H1 (cell line): ENCODE data around the gene JPH2. TPM values are rescaled to one million over a fixed set of nuclear protein-coding genes. Genes with fewer than 3 reads are reported as not detected.

Source experiments
- CTCF ChIA-PET: fragments of 300-600 bp; sonication (Branson Sonifier 250); formaldehyde crosslinking; loops from one replicate; lab custom pipeline; 2021; ENCODE audit not compliant: partially characterized antibody; lab: Charles Lee
- POLR2A ChIA-PET: fragments of 300-600 bp; sonication (Branson Sonifier 250); formaldehyde crosslinking; loops from one replicate; lab custom pipeline; 2021; ENCODE audit warnings: inconsistent platforms; ENCODE audit not compliant: partially characterized antibody; lab: Charles Lee
- DNase-seq, 2 experiments: peaks; one replicate each; pipeline versions ENCODE4 v3.0.0 to v3.0.0-alpha.2; 2010 to 2022; ENCODE audit warnings: low spot score in 2 of 2, low read depth in 1 of 2, mixed read lengths in 1 of 2
- FAIRE-seq: peaks from 2 replicates; lab custom pipeline; 2011; peaks lifted over from hg19 to GRCh38; lab: Jason Lieb, UNC
- H2AFZ ChIP-seq: 2 replicates; pipeline ENCODE4 v1.8.1; 2012; ENCODE audit warnings: low read length, inconsistent platforms
- H2AK5ac ChIP-seq: 2 replicates; pipeline ENCODE4 v1.6.1; 2013; ENCODE audit warnings: low read depth, low read length
- H2BK120ac ChIP-seq: replicated peaks from 2 replicates; pipeline ENCODE3; 2013; ENCODE audit warnings: low read depth, low read length, inconsistent platforms
- H2BK12ac ChIP-seq: 2 replicates; pipeline ENCODE4 v1.6.1; 2013; ENCODE audit warnings: low read depth, low read length
- H2BK15ac ChIP-seq: 2 replicates; pipeline ENCODE4 v1.6.1; 2013; ENCODE audit warnings: low read length
- H2BK20ac ChIP-seq: 2 replicates; pipeline ENCODE4 v1.6.1; 2013; ENCODE audit warnings: low read length
- H2BK5ac ChIP-seq: 2 replicates; pipeline ENCODE4 v1.6.1; 2013; ENCODE audit warnings: low read depth, low read length
- H3K14ac ChIP-seq: 2 replicates; pipeline ENCODE4 v1.6.1; 2013; ENCODE audit warnings: inconsistent platforms; ENCODE audit not compliant: insufficient read length
- H3K18ac ChIP-seq: 2 replicates; pipeline ENCODE4 v1.6.1; 2013; ENCODE audit warnings: low read length; ENCODE audit errors: extremely low read depth
- H3K23ac ChIP-seq: 2 replicates; pipeline ENCODE4 v1.6.1; 2013; ENCODE audit warnings: inconsistent platforms; ENCODE audit not compliant: insufficient read length
- H3K23me2 ChIP-seq: 2 replicates; pipeline ENCODE4 v1.6.1; 2013; ENCODE audit warnings: low read depth, low read length
- H3K27ac ChIP-seq: 2 replicates; pipeline ENCODE4 v1.6.1; 2011; ENCODE audit warnings: low read depth, low read length, inconsistent platforms
- H3K27me3 ChIP-seq, 4 experiments: replicated peaks in 1 of 4; 1 replicate in 1 of 4; 2 replicates in 3 of 4; pipeline versions ENCODE4 v1.6.1 to v1.8.1; 2011 to 2013; ENCODE audit warnings: low read length in 3 of 4, mild to moderate bottlenecking in 3 of 4, inconsistent platforms in 2 of 4, mixed read lengths in 2 of 4, moderate library complexity in 1 of 4; ENCODE audit not compliant: control insufficient read depth in 3 of 4, insufficient read depth in 3 of 4; ENCODE audit errors: extremely low read depth in 1 of 4
- H3K36me3 ChIP-seq, 4 experiments: 2 replicates each; pipeline versions ENCODE4 v1.6.1 to v1.8.1; 2011 to 2013; ENCODE audit warnings: mild to moderate bottlenecking in 4 of 4, low read length in 3 of 4, moderate library complexity in 2 of 4, control low read depth in 1 of 4, inconsistent platforms in 1 of 4; ENCODE audit not compliant: insufficient read depth in 4 of 4, control insufficient read depth in 2 of 4
- H3K4ac ChIP-seq: replicated peaks from 2 replicates; pipeline ENCODE3; 2013; ENCODE audit warnings: low read length, low read depth, mixed read lengths, inconsistent platforms; ENCODE audit not compliant: insufficient read length
- H3K4me1 ChIP-seq, 4 experiments: replicated peaks in 1 of 4; 1 replicate in 1 of 4; 2 replicates in 3 of 4; pipeline versions ENCODE4 v1.6.1 to v1.8.1; 2011 to 2013; ENCODE audit warnings: low read length in 3 of 4, inconsistent platforms in 2 of 4, mixed read lengths in 1 of 4; ENCODE audit not compliant: insufficient read depth in 4 of 4, control insufficient read depth in 3 of 4
- H3K4me2 ChIP-seq, 2 experiments: 2 replicates each; pipeline versions ENCODE4 v1.6.1 to v1.8.1; 2011 to 2013; ENCODE audit warnings: low read depth in 2 of 2, low read length in 2 of 2, control low read depth in 1 of 2, inconsistent platforms in 1 of 2, mild to moderate bottlenecking in 1 of 2; ENCODE audit not compliant: insufficient read depth in 1 of 2
- H3K4me3 ChIP-seq, 4 experiments: fragments of 200-600, 300-600 bp in 1 of 4; sonication (generic), shearing (Covaris generic), sonication (Bioruptor Twin) in 1 of 4; 2 replicates each; pipeline versions ENCODE4 v1.5.1 to v1.8.1; 2011 to 2016; ENCODE audit warnings: low read length in 4 of 4, low read depth in 3 of 4, control low read depth in 2 of 4, inconsistent platforms in 2 of 4, mild to moderate bottlenecking in 2 of 4, mixed read lengths in 1 of 4, moderate library complexity in 1 of 4; ENCODE audit not compliant: insufficient read depth in 2 of 4; ENCODE audit errors: extremely low read depth in 1 of 4
- H3K56ac ChIP-seq: replicated peaks from 2 replicates; pipeline ENCODE3; 2013; ENCODE audit warnings: low read depth, mild to moderate bottlenecking, mixed read lengths, low read length, inconsistent platforms; ENCODE audit not compliant: insufficient read length
- H3K79me1 ChIP-seq: 2 replicates; pipeline ENCODE4 v1.6.1; 2013; ENCODE audit warnings: low read depth, low read length, control low read depth
- H3K79me2 ChIP-seq, 2 experiments: 2 replicates each; pipeline versions ENCODE4 v1.6.1 to v1.8.1; 2012 to 2013; ENCODE audit warnings: low read length in 2 of 2, mild to moderate bottlenecking in 2 of 2, inconsistent platforms in 1 of 2; ENCODE audit not compliant: insufficient read depth in 2 of 2, control insufficient read depth in 1 of 2
- H3K9ac ChIP-seq, 4 experiments: replicated peaks in 1 of 4; 1 replicate in 1 of 4; 2 replicates in 3 of 4; pipeline versions ENCODE4 v1.6.1 to v1.8.1; 2011 to 2013; ENCODE audit warnings: low read depth in 3 of 4, low read length in 3 of 4, control low read depth in 2 of 4, mild to moderate bottlenecking in 2 of 4, moderate library complexity in 2 of 4, inconsistent platforms in 1 of 4; ENCODE audit errors: extremely low read depth in 1 of 4
- H3K9me3 ChIP-seq, 2 experiments: 2 replicates each; pipeline versions ENCODE4 v1.6.1 to v1.8.1; 2012 to 2013; ENCODE audit warnings: mild to moderate bottlenecking in 2 of 2, moderate library complexity in 2 of 2, control low read depth in 1 of 2, inconsistent platforms in 1 of 2, low read depth in 1 of 2, low read length in 1 of 2, mixed read lengths in 1 of 2; ENCODE audit not compliant: insufficient read depth in 2 of 2
- H4K20me1 ChIP-seq, 2 experiments: replicated peaks in 1 of 2; 2 replicates each; pipeline versions ENCODE3 to v1.8.1; 2011 to 2013; ENCODE audit warnings: inconsistent platforms in 2 of 2, low read length in 2 of 2, mild to moderate bottlenecking in 1 of 2; ENCODE audit not compliant: insufficient read depth in 2 of 2, control insufficient read depth in 1 of 2
- H4K5ac ChIP-seq: 2 replicates; pipeline ENCODE4 v1.6.1; 2013; ENCODE audit warnings: low read length, low read depth, mixed read lengths, inconsistent platforms; ENCODE audit not compliant: insufficient read length
- H4K8ac ChIP-seq: 2 replicates; pipeline ENCODE4 v1.8.0; 2013; ENCODE audit warnings: mild to moderate bottlenecking, moderate library complexity, low read length, inconsistent platforms; ENCODE audit not compliant: insufficient read depth; ENCODE audit errors: extremely low read depth
- H4K91ac ChIP-seq: replicated peaks from 2 replicates; pipeline ENCODE3; 2013; ENCODE audit warnings: low read length, mixed read lengths, inconsistent platforms; ENCODE audit not compliant: insufficient read length
- ATF2 ChIP-seq: IDR thresholded peaks from 2 replicates; pipeline ENCODE4 v1.6.1; 2012; ENCODE audit warnings: low read length, inconsistent platforms
- MAFK ChIP-seq: IDR thresholded peaks from 2 replicates; pipeline ENCODE4 v1.6.1; 2012; ENCODE audit warnings: low read depth, mild to moderate bottlenecking, improper control_type of control experiment, low read length
- RFX5 ChIP-seq: IDR thresholded peaks from 2 replicates; pipeline ENCODE4 v1.6.1; 2011; ENCODE audit warnings: low read depth, low read length, improper control_type of control experiment, borderline replicate concordance
- WGBS, 2 experiments: shearing (Covaris generic) in 1 of 2; methylation state at CpG; one replicate each; pipeline versions ENCODE4 v1.1.6 to v1.1.7; 2013 to 2015; ENCODE audit warnings: low lambda C conversion rate in 2 of 2, mixed read lengths in 2 of 2, inconsistent platforms in 1 of 2, low coverage in 1 of 2, missing lambda C conversion rate in 1 of 2; ENCODE audit not compliant: insufficient replicate concordance in 2 of 2, insufficient coverage in 1 of 2, insufficient read length in 1 of 2; ENCODE audit errors: extremely low coverage in 1 of 2, missing lambda C conversion rate in 1 of 2; 5-methylcytosine and 5-hydroxymethylcytosine counted together
- polyA plus RNA-seq, 7 experiments: library from polyadenylated mRNA; depleted of rRNA in 3 of 7; stranded (reverse) in 5 of 7; unstranded in 2 of 7; fragments of >200 nt in 5 of 7; fragments of 200-250 nt in 2 of 7; gene quantifications; 1 replicate in 5 of 7; 2 replicates in 1 of 7; 4 replicates in 1 of 7; pipeline versions ENCODE4 v1.2.1 to v1.2.3, GENCODE V29; 2011 to 2013; ENCODE audit warnings: missing spikeins in 2 of 7, mixed read lengths in 2 of 7
- total RNA-seq: library from RNA; stranded (reverse); fragmentation: NEBNext Ultra II Directional; extraction: Animal tissue kit (Norgen Biotek cat#: 25700); gene quantifications from 2 replicates; pipeline ENCODE4 v1.2.1, GENCODE V29; 2021

JPH2 gene
- total and polyA plus RNA-seq, 2 of the 8 experiments (the other 6 are each of a cell fraction or from before 2014, with no cell fraction given), result 0.59 to 1.3 TPM

- H4K91ac ChIP-seq, result no peak overlapping the region
- FAIRE-seq (no peak), DNase-seq (peak in 1 of 2 experiments; percentile 37)
- H2BK15ac ChIP-seq, result no peak overlapping the region
- no peak overlapping the region for H3K4ac ChIP-seq
- H3K9me3 ChIP-seq, result no peaks in the 10 kb centered on the region
- no peak overlapping the region for H3K4me3 ChIP-seq
- H2AK5ac ChIP-seq, result no peak overlapping the region
- no peak overlapping the region for H2BK12ac ChIP-seq
- no peak overlapping the region for H2BK120ac ChIP-seq
- no peak overlapping the region for H2AFZ ChIP-seq
- no peak overlapping the region for H3K56ac ChIP-seq
- H3K14ac ChIP-seq, result no peak overlapping the region
- H3K23ac ChIP-seq, result no peak overlapping the region
- no peak overlapping the region for H2BK20ac ChIP-seq
- H3K9ac ChIP-seq, result no peak overlapping the region
- no peak overlapping the region for H2BK5ac ChIP-seq
- peaks cover 0 to 4% (median 1%) of the 10 kb centered on the region in 4 experiments; a peak in 3 of 7 replicates for H3K4me1 ChIP-seq
- no peaks in the 10 kb centered on the region for H3K23me2 ChIP-seq
- WGBS, 2 experiments, result 80% methylated on average over 13 of the region's 15 CpGs; no CpG with 5 or more reads in 1 of the 2 experiments
- no peak overlapping the region for H3K27ac ChIP-seq
- no peaks in the 10 kb centered on the region for H4K20me1 ChIP-seq
- H3K18ac ChIP-seq, result 0 out of 2 replicates have a peak overlapping the region, but pooled peaks have one; percentile 6
- no peak overlapping the region for H4K8ac ChIP-seq
- H3K27me3 ChIP-seq, result no peaks in the 10 kb centered on the region; a peak in 1 of 7 replicates
- no peak overlapping the region for H3K4me2 ChIP-seq
- POLR2A ChIA-PET, result no interaction called here
- H3K36me3 ChIP-seq, result no peaks in the 10 kb centered on the region
- no peak overlapping the region for H4K5ac ChIP-seq
- no peaks in the 10 kb centered on the region for H3K79me1 ChIP-seq
- no peaks in the 10 kb centered on the region for H3K79me2 ChIP-seq
- CTCF ChIA-PET, result interaction anchor here (0.6 to 2.4 kb wide), 3 partner anchors 8 to 17 kb away, joined by 5 to 13 read pairs (median 5); no protein-coding TSS in a partner anchor
- no peak for TF ChIP-seq ATF2
- no peak for TF ChIP-seq RFX5
- no peak for TF ChIP-seq MAFK
These were observed 120.1 kb downstream of the JPH2 start for GRCh38 chr20:44066645-44067606.
